Mesendoderm (in vitro differentiated cells): ENCODE data around the gene NT5DC1.

ENCODE experiments used
- DNase-seq: peaks from one replicate; pipeline ENCODE4 v3.0.0; 2013
- H2AK5ac ChIP-seq: 2 replicates; pipeline ENCODE4 v1.6.1; 2013; ENCODE audit warnings: low read length, inconsistent platforms
- H2BK120ac ChIP-seq: 2 replicates; pipeline ENCODE4 v1.6.1; 2013; ENCODE audit warnings: low read depth, mild to moderate bottlenecking, low read length, moderate library complexity, mixed read lengths
- H2BK15ac ChIP-seq: replicated peaks from 2 replicates; pipeline ENCODE4 v1.6.1; 2013; ENCODE audit warnings: low read depth, mild to moderate bottlenecking, moderate library complexity
- H2BK5ac ChIP-seq: 2 replicates; pipeline ENCODE4 v1.6.1; 2013; ENCODE audit warnings: low read length, inconsistent platforms
- H3K18ac ChIP-seq: 2 replicates; pipeline ENCODE4 v1.6.1; 2013; ENCODE audit warnings: mild to moderate bottlenecking, low read length, mixed read lengths
- H3K23ac ChIP-seq: one replicate; pipeline ENCODE4 v1.6.1; 2013; ENCODE audit warnings: low read length
- H3K27ac ChIP-seq: 2 replicates; pipeline ENCODE4 v1.5.1; 2013; ENCODE audit warnings: low read depth, mild to moderate bottlenecking, inconsistent platforms, low read length, moderate library complexity
- H3K27me3 ChIP-seq: 2 replicates; pipeline ENCODE4 v1.6.1; 2013; ENCODE audit warnings: low read length, control low read depth, mild to moderate bottlenecking, inconsistent platforms; ENCODE audit not compliant: insufficient read depth, poor library complexity
- H3K36me3 ChIP-seq: 2 replicates; pipeline ENCODE4 v1.6.1; 2013; ENCODE audit warnings: low read length, inconsistent platforms; ENCODE audit not compliant: control insufficient read depth, insufficient read depth
- H3K4ac ChIP-seq: one replicate; pipeline ENCODE4 v1.6.1; 2013; ENCODE audit warnings: low read depth, mild to moderate bottlenecking, low read length, moderate library complexity
- H3K4me1 ChIP-seq: 2 replicates; pipeline ENCODE4 v1.6.1; 2013; ENCODE audit warnings: low read depth, low read length, inconsistent platforms; ENCODE audit not compliant: control insufficient read depth
- H3K4me2 ChIP-seq: 2 replicates; pipeline ENCODE4 v1.6.1; 2013; ENCODE audit warnings: low read length
- H3K4me3 ChIP-seq: 2 replicates; pipeline ENCODE4 v1.5.1; 2013; ENCODE audit warnings: mild to moderate bottlenecking, low read length
- H3K56ac ChIP-seq: one replicate; pipeline ENCODE4 v1.6.1; 2013; ENCODE audit warnings: low read length
- H3K79me1 ChIP-seq: 2 replicates; pipeline ENCODE4 v1.6.1; 2013; ENCODE audit warnings: low read length, inconsistent platforms
- H3K79me2 ChIP-seq: 2 replicates; pipeline ENCODE4 v1.6.1; 2013; ENCODE audit warnings: mild to moderate bottlenecking, low read length; ENCODE audit not compliant: control insufficient read depth, insufficient read depth
- H3K9ac ChIP-seq: 2 replicates; pipeline ENCODE4 v1.6.1; 2013; ENCODE audit warnings: low read length, inconsistent platforms
- H4K5ac ChIP-seq: one replicate; pipeline ENCODE4 v1.6.1; 2013; ENCODE audit warnings: low read length
- H4K8ac ChIP-seq: one replicate; pipeline ENCODE4 v1.6.1; 2013; ENCODE audit warnings: low read depth, mild to moderate bottlenecking, control low read depth, low read length, moderate library complexity
- WGBS: extraction: QIAGEN DNeasy Blood & Tissue Kit; methylation state at CpG from one replicate; pipeline ENCODE4 v1.1.7; 2013; ENCODE audit warnings: low lambda C conversion rate, missing lambda C conversion rate; ENCODE audit not compliant: insufficient coverage; ENCODE audit errors: extremely low coverage; 5-methylcytosine and 5-hydroxymethylcytosine counted together

NT5DC1 gene

GRCh38 chr6:116205281-116205680 lies 104.6 kb downstream of the NT5DC1 start:
- Histone ChIP-seq H3K4me3 (no peak overlapping the region), H3K23ac (no peak overlapping the region), H3K27me3 (no peaks in the 10 kb centered on the region), H2AK5ac (no peak overlapping the region), H2BK120ac (no peak overlapping the region), H3K4ac (no peak overlapping the region), H3K56ac (no peak overlapping the region), H4K5ac (no peak overlapping the region), H3K9ac (no peak overlapping the region), H4K8ac (no peak overlapping the region), H3K27ac (no peak overlapping the region), H2BK15ac (no peak overlapping the region), H3K79me2 (no peaks in the 10 kb centered on the region), H3K4me2 (no peak overlapping the region), H3K79me1 (no peaks in the 10 kb centered on the region), H3K4me1 (peaks cover under 1% of the 10 kb centered on the region), H3K18ac (no peak overlapping the region), H3K36me3 (no peaks in the 10 kb centered on the region), H2BK5ac (no peak overlapping the region)
- no peak for DNase-seq
- no CpG with 5 or more reads among the region's 2 CpGs for WGBS

- H3K9ac ChIP-seq: no peak overlapping the region
- H3K27ac ChIP-seq: no peak overlapping the region
- H4K5ac ChIP-seq: no peak overlapping the region
- no peak overlapping the region for H2BK15ac ChIP-seq
- no peaks in the 10 kb centered on the region for H3K36me3 ChIP-seq
- no CpG with 5 or more reads among the region's 1 CpG for WGBS
- H3K79me2 ChIP-seq: no peaks in the 10 kb centered on the region
- H3K79me1 ChIP-seq: no peaks in the 10 kb centered on the region
- H3K27me3 ChIP-seq: no peaks in the 10 kb centered on the region
- no peak overlapping the region for H4K8ac ChIP-seq
- no peak overlapping the region for H3K18ac ChIP-seq
- H3K4me2 ChIP-seq: no peak overlapping the region
- no peak overlapping the region for H2BK5ac ChIP-seq
- no peak overlapping the region for H2AK5ac ChIP-seq
- peaks cover 4% of the 10 kb centered on the region for H3K4me1 ChIP-seq
- no peak overlapping the region for H3K4ac ChIP-seq
- no peak overlapping the region for H3K4me3 ChIP-seq
- no peak overlapping the region for H3K23ac ChIP-seq
- no peak for DNase-seq
- no peak overlapping the region for H2BK120ac ChIP-seq
- H3K56ac ChIP-seq: no peak overlapping the region
Observed at GRCh38 chr6:116206231-116206903, 105.7 kb downstream of the NT5DC1 start.

- Histone ChIP-seq H3K4me2 (no peak overlapping the region), H3K18ac (no peak overlapping the region), H2BK120ac (no peak overlapping the region), H3K4me1 (peaks cover 4% of the 10 kb centered on the region), H3K9ac (no peak overlapping the region), H3K79me2 (no peaks in the 10 kb centered on the region), H3K27me3 (no peaks in the 10 kb centered on the region), H4K5ac (no peak overlapping the region), H3K27ac (no peak overlapping the region), H2BK5ac (no peak overlapping the region), H2BK15ac (no peak overlapping the region), H3K36me3 (no peaks in the 10 kb centered on the region), H3K56ac (no peak overlapping the region), H3K4ac (no peak overlapping the region), H3K23ac (no peak overlapping the region), H3K79me1 (no peaks in the 10 kb centered on the region), H2AK5ac (no peak overlapping the region), H3K4me3 (no peak overlapping the region), H4K8ac (no peak overlapping the region)
- no CpG with 5 or more reads among the region's 4 CpGs for WGBS
- DNase-seq: no peak
Observed at GRCh38 chr6:116208056-116208785, 107.6 kb downstream of the NT5DC1 start.

- H3K4me1 ChIP-seq: peaks cover 4% of the 10 kb centered on the region
- no peaks in the 10 kb centered on the region for H3K79me1 ChIP-seq
Observed at GRCh38 chr6:116210316-116210715, 109.7 kb downstream of the NT5DC1 start.

GRCh38 chr6:116210750-116211425 lies 110.2 kb downstream of the NT5DC1 start:
- H3K79me1 ChIP-seq: no peaks in the 10 kb centered on the region
- H3K56ac ChIP-seq: no peak overlapping the region
- no peak overlapping the region for H2BK15ac ChIP-seq
- peak overlapping the region; percentile 61 for H2BK120ac ChIP-seq
- no peaks in the 10 kb centered on the region for H3K27me3 ChIP-seq
- no peak overlapping the region for H4K5ac ChIP-seq
- H3K4me1 ChIP-seq: peaks cover 4% of the 10 kb centered on the region
- no peak overlapping the region for H3K23ac ChIP-seq
- no peaks in the 10 kb centered on the region for H3K36me3 ChIP-seq
- H3K4me3 ChIP-seq: no peak overlapping the region
- no peak overlapping the region for H2AK5ac ChIP-seq
- H3K79me2 ChIP-seq: no peaks in the 10 kb centered on the region
- no peak overlapping the region for H3K4ac ChIP-seq
- H4K8ac ChIP-seq: no peak overlapping the region
- no CpG with 5 or more reads among the region's 3 CpGs for WGBS
- DNase-seq: peak; percentile 96
- H3K9ac ChIP-seq: no peak overlapping the region
- peak overlapping the region; percentile 51 for H3K18ac ChIP-seq
- H3K4me2 ChIP-seq: no peak overlapping the region
- no peak overlapping the region for H2BK5ac ChIP-seq
- peak overlapping the region; percentile 76 for H3K27ac ChIP-seq

More at GRCh38 chr6:116210316-116210715, 109.7 kb downstream of the NT5DC1 start:
- no peak overlapping the region for H4K5ac ChIP-seq
- no peak overlapping the region for H2BK5ac ChIP-seq
- H3K4me3 ChIP-seq: no peak overlapping the region
- H3K36me3 ChIP-seq: no peaks in the 10 kb centered on the region
- H2BK120ac ChIP-seq: no peak overlapping the region
- H3K27me3 ChIP-seq: no peaks in the 10 kb centered on the region
- H3K23ac ChIP-seq: no peak overlapping the region
- no peak overlapping the region for H2BK15ac ChIP-seq
- H3K27ac ChIP-seq: peak overlapping the region; percentile 51
- no peak overlapping the region for H3K4me2 ChIP-seq
- no peak overlapping the region for H3K56ac ChIP-seq
- no peaks in the 10 kb centered on the region for H3K79me2 ChIP-seq
- no peak overlapping the region for H3K18ac ChIP-seq
- no peak overlapping the region for H2AK5ac ChIP-seq
- H3K4ac ChIP-seq: no peak overlapping the region
- no peak overlapping the region for H3K9ac ChIP-seq
- no peak overlapping the region for H4K8ac ChIP-seq
- no peak for DNase-seq
- WGBS: no CpG with 5 or more reads among the region's 5 CpGs
